SK-N-SH (cell line): ENCODE measurements around the gene SHANK2. TPM values are rescaled to one million over a fixed set of nuclear protein-coding genes. Genes with fewer than 3 reads are reported as not detected.

Source experiments
- CTCF ChIA-PET: fragments of 300-600, 350-600 bp; formaldehyde crosslinking; extraction: SDS; loops from one replicate; lab custom pipeline; 2021; lab: Yijun Ruan, JAX
- POLR2A ChIA-PET: fragments of 350-600 bp; sonication (Branson Sonifier 250); formaldehyde crosslinking; extraction: SDS; loops from one replicate; lab custom pipeline; 2020; ENCODE audit warnings: antibody characterized with exemption, inconsistent platforms; lab: Yijun Ruan, JAX
- DNase-seq: peaks from one replicate; pipeline ENCODE4 v3.0.0; 2012
- H2AFZ ChIP-seq: fragments of 200-600 bp; sonication (generic); 2 replicates; pipeline ENCODE4 v1.8.1; 2016; ENCODE audit warnings: antibody characterized with exemption, mild to moderate bottlenecking, low read depth
- H3F3A ChIP-seq: fragments of 200-600 bp; sonication (generic); replicated peaks from 2 replicates; pipeline ENCODE3; 2016; ENCODE audit warnings: antibody characterized with exemption, mild to moderate bottlenecking; ENCODE audit not compliant: insufficient read depth
- H3K27ac ChIP-seq, 2 experiments: fragments of 200-500 bp in 1 of 2; fragments of 200-600 bp in 1 of 2; sonication (Bioruptor generic) in 1 of 2; sonication (generic), shearing (Covaris generic) in 1 of 2; 2 replicates each; pipeline versions ENCODE4 v1.5.1 to v1.6.1; 2014 to 2016; ENCODE audit warnings: low read depth in 2 of 2, inconsistent platforms in 1 of 2, low read length in 1 of 2, mild to moderate bottlenecking in 1 of 2, mixed read lengths in 1 of 2
- H3K27me3 ChIP-seq: fragments of 200-600 bp; sonication (generic), shearing (Covaris generic); 2 replicates; pipeline ENCODE4 v1.6.1; 2016; ENCODE audit warnings: mixed run types; ENCODE audit not compliant: insufficient read depth
- H3K36me3 ChIP-seq, 2 experiments: fragments of 200-500 bp in 1 of 2; fragments of 200-600 bp in 1 of 2; sonication (Bioruptor generic) in 1 of 2; sonication (generic) in 1 of 2; replicated peaks in 1 of 2; 2 replicates each; pipeline versions ENCODE3 to v1.5.1; 2014 to 2016; ENCODE audit warnings: low read length in 1 of 2, mild to moderate bottlenecking in 1 of 2; ENCODE audit not compliant: insufficient read depth in 2 of 2, control insufficient read depth in 1 of 2
- H3K4me1 ChIP-seq, 2 experiments: fragments of 200-500 bp in 1 of 2; fragments of 200-600 bp in 1 of 2; sonication (Bioruptor generic) in 1 of 2; sonication (generic), shearing (Covaris generic) in 1 of 2; 2 replicates each; pipeline versions ENCODE4 v1.5.1 to v1.6.1; 2014 to 2016; ENCODE audit warnings: low read depth in 1 of 2, low read length in 1 of 2, mixed run types in 1 of 2; ENCODE audit not compliant: insufficient read depth in 2 of 2, control insufficient read depth in 1 of 2
- H3K4me2 ChIP-seq: fragments of 200-600 bp; sonication (generic), shearing (Covaris generic); 2 replicates; pipeline ENCODE4 v1.6.1; 2017; ENCODE audit warnings: mixed run types
- H3K4me3 ChIP-seq, 2 experiments: fragments of 200-500 bp in 1 of 2; fragments of 200-600 bp in 1 of 2; sonication (Bioruptor generic) in 1 of 2; sonication (generic), shearing (Covaris generic) in 1 of 2; 2 replicates each; pipeline versions ENCODE4 v1.5.1 to v1.8.1; 2014 to 2016; ENCODE audit warnings: low read depth in 2 of 2, inconsistent platforms in 1 of 2, low read length in 1 of 2, mild to moderate bottlenecking in 1 of 2, mixed read lengths in 1 of 2, moderate library complexity in 1 of 2
- H3K79me2 ChIP-seq: fragments of 200-600 bp; sonication (generic); 2 replicates; pipeline ENCODE4 v1.8.1; 2017; ENCODE audit warnings: mild to moderate bottlenecking; ENCODE audit not compliant: insufficient read depth
- H3K9ac ChIP-seq: fragments of 200-600 bp; sonication (generic); 2 replicates; pipeline ENCODE4 v1.6.1; 2017; ENCODE audit warnings: mixed run types
- H3K9me2 ChIP-seq: fragments of 200-600 bp; sonication (generic); 2 replicates; pipeline ENCODE4 v1.6.1; 2017; ENCODE audit warnings: mixed run types
- H3K9me3 ChIP-seq: fragments of 200-600 bp; sonication (generic); 2 replicates; pipeline ENCODE4 v1.6.1; 2017; ENCODE audit warnings: mixed run types, mild to moderate bottlenecking, moderate library complexity
- H4K20me1 ChIP-seq: fragments of 200-600 bp; sonication (generic); 2 replicates; pipeline ENCODE4 v1.6.1; 2017; ENCODE audit warnings: mild to moderate bottlenecking, mixed run types; ENCODE audit not compliant: insufficient read depth
- CHD2 ChIP-seq: fragments of 150-350 bp; IDR thresholded peaks from 2 replicates; pipeline ENCODE4 v1.6.1; 2018; ENCODE audit warnings: low read length; ENCODE audit not compliant: partially characterized antibody
- EP300 ChIP-seq, 2 experiments: IDR thresholded peaks; 2 replicates each; pipeline versions ENCODE4 v1.4.0 to v1.6.1; 2012; ENCODE audit warnings: borderline replicate concordance in 1 of 2, low read depth in 1 of 2, low read length in 1 of 2
- FOXM1 ChIP-seq: IDR thresholded peaks from 2 replicates; pipeline ENCODE4 v1.4.0; 2012; ENCODE audit warnings: low read depth, mild to moderate bottlenecking
- GABPA ChIP-seq: IDR thresholded peaks from 2 replicates; pipeline ENCODE4 v1.4.0; 2012; ENCODE audit warnings: low read depth, mild to moderate bottlenecking
- GATA2 ChIP-seq: sonication (generic); formaldehyde crosslinking; IDR thresholded peaks from 2 replicates; pipeline ENCODE4 v1.5.0; 2020; ENCODE audit warnings: mild to moderate bottlenecking, missing genetic modification reagents
- JUND ChIP-seq: IDR thresholded peaks from 2 replicates; pipeline ENCODE4 v1.4.0; 2012
- MAX ChIP-seq: IDR thresholded peaks from 2 replicates; pipeline ENCODE4 v1.4.0; 2012; ENCODE audit warnings: low read depth
- MEF2A ChIP-seq: IDR thresholded peaks from 2 replicates; pipeline ENCODE4 v1.4.0; 2012; ENCODE audit warnings: low read depth, borderline replicate concordance
- PBX3 ChIP-seq: IDR thresholded peaks from 2 replicates; pipeline ENCODE4; 2012
- POLR2AphosphoS5 ChIP-seq: IDR thresholded peaks from 2 replicates; pipeline ENCODE4 v1.6.1; 2012; ENCODE audit warnings: low read depth, low read length
- RAD21 ChIP-seq: IDR thresholded peaks from 2 replicates; pipeline ENCODE4 v1.6.1; 2012; ENCODE audit warnings: mild to moderate bottlenecking, low read length
- RCOR1 ChIP-seq: fragments of 150-350 bp; IDR thresholded peaks from 2 replicates; pipeline ENCODE4 v1.6.1; 2017; ENCODE audit warnings: antibody characterized with exemption, low read length
- RFX5 ChIP-seq: IDR thresholded peaks from 2 replicates; pipeline ENCODE4 v1.6.1; 2012; ENCODE audit warnings: mild to moderate bottlenecking, improper control_type of control experiment, low read length
- SIN3A ChIP-seq: IDR thresholded peaks from 2 replicates; pipeline ENCODE4 v1.6.1; 2012; ENCODE audit warnings: low read depth, mild to moderate bottlenecking, low read length, moderate library complexity, borderline replicate concordance
- SMC3 ChIP-seq: IDR thresholded peaks from 2 replicates; pipeline ENCODE4 v1.6.1; 2012; ENCODE audit warnings: low read depth, low read length, improper control_type of control experiment
- USF1 ChIP-seq: IDR thresholded peaks from 2 replicates; pipeline ENCODE4 v1.4.0; 2012; ENCODE audit warnings: low read depth, borderline replicate concordance
- USF2 ChIP-seq: fragments of 150-350 bp; IDR thresholded peaks from 2 replicates; pipeline ENCODE4 v1.6.1; 2017; ENCODE audit warnings: antibody characterized with exemption, low read length, low read depth, borderline replicate concordance
- YY1 ChIP-seq: IDR thresholded peaks from 2 replicates; pipeline ENCODE4 v1.4.0; 2012; ENCODE audit warnings: low read depth, mild to moderate bottlenecking
- ZBTB33 ChIP-seq: IDR thresholded peaks from 2 replicates; pipeline ENCODE4 v1.4.0; 2012; ENCODE audit warnings: low read depth, borderline replicate concordance
- WGBS: methylation state at CpG from one replicate; pipeline ENCODE4 v1.1.6; 2017; ENCODE audit warnings: low lambda C conversion rate; 5-methylcytosine and 5-hydroxymethylcytosine counted together
- polyA plus RNA-seq, 3 experiments: library from polyadenylated mRNA; depleted of rRNA; stranded (reverse); fragments of >200 nt; gene quantifications; 2 replicates each; pipeline ENCODE4 v1.2.3, GENCODE V29; 2012

Gene SHANK2
- polyA plus RNA-seq, 1 of the 3 experiments (the other 2 are of a cell fraction): under 0.01 TPM

GRCh38 chr11:71223081-71223405 lies 29.3 kb downstream of the SHANK2 start:
- Histone ChIP-seq H2AFZ (no peak overlapping the region), H3K4me2 (no peak overlapping the region), H3K9me2 (no peaks in the 10 kb centered on the region), H3K4me1 (no peaks in the 10 kb centered on the region), H4K20me1 (no peaks in the 10 kb centered on the region), H3F3A (no peaks in the 10 kb centered on the region), H3K36me3 (no peaks in the 10 kb centered on the region), H3K9me3 (peaks cover 6% of the 10 kb centered on the region; the same call in 1 of the 2 replicates), H3K4me3 (no peak overlapping the region), H3K27me3 (no peaks in the 10 kb centered on the region), H3K9ac (no peak overlapping the region), H3K79me2 (no peaks in the 10 kb centered on the region), H3K27ac (no peak overlapping the region)
- DNase-seq: no peak
- WGBS: 40% methylated on average over 5 of the region's 11 CpGs
- POLR2A ChIA-PET: no interaction called here
- CTCF ChIA-PET: no interaction called here
- no peak for TF ChIP-seq CHD2
- no peak for TF ChIP-seq POLR2AphosphoS5
- TF ChIP-seq MAX: no peak

- Histone ChIP-seq H3K79me2 (no peaks in the 10 kb centered on the region), H3K36me3 (no peaks in the 10 kb centered on the region), H3F3A (no peaks in the 10 kb centered on the region), H4K20me1 (no peaks in the 10 kb centered on the region), H3K27ac (no peak overlapping the region), H3K4me1 (no peaks in the 10 kb centered on the region), H3K27me3 (no peaks in the 10 kb centered on the region), H3K4me2 (no peak overlapping the region), H3K9me3 (peaks cover 5% of the 10 kb centered on the region; the same call in 1 of the 2 replicates), H3K4me3 (no peak overlapping the region), H3K9ac (no peak overlapping the region), H2AFZ (no peak overlapping the region), H3K9me2 (no peaks in the 10 kb centered on the region)
- 47% methylated on average over 12 of the region's 22 CpGs for WGBS
- POLR2A ChIA-PET: no interaction called here
- TF ChIP-seq MEF2A (no peak), SMC3 (no peak), EP300 (IDR thresholded peaks at IDR 0.05; ENCODE audit: borderline replicate concordance in 1 of 2, low read depth in 1 of 2, low read length in 1 of 2) (no peak), USF2 (no peak)
- DNase-seq: no peak
- CTCF ChIA-PET: no interaction called here
These were observed 29.9 kb downstream of the SHANK2 start for GRCh38 chr11:71222318-71223080.

GRCh38 chr11:71221821-71222220 lies 30.6 kb downstream of the SHANK2 start:
- ChIA-PET POLR2A (no interaction called here), CTCF (no interaction called here)
- H3K9ac ChIP-seq: no peak overlapping the region
- H3K4me3 ChIP-seq: no peak overlapping the region
- H3K79me2 ChIP-seq: no peaks in the 10 kb centered on the region
- no peaks in the 10 kb centered on the region for H3K36me3 ChIP-seq
- WGBS: 63% methylated on average over 8 of the region's 10 CpGs
- no peaks in the 10 kb centered on the region for H3K4me1 ChIP-seq
- H3K9me3 ChIP-seq: no peaks in the 10 kb centered on the region
- H3K27ac ChIP-seq: no peak overlapping the region
- no peak overlapping the region for H3K4me2 ChIP-seq
- no peak overlapping the region for H2AFZ ChIP-seq
- H4K20me1 ChIP-seq: no peaks in the 10 kb centered on the region
- no peaks in the 10 kb centered on the region for H3F3A ChIP-seq
- no peaks in the 10 kb centered on the region for H3K9me2 ChIP-seq
- DNase-seq: no peak
- H3K27me3 ChIP-seq: no peaks in the 10 kb centered on the region
- TF ChIP-seq ZBTB33: no peak
- no peak for TF ChIP-seq RAD21
- no peak for TF ChIP-seq JUND
- TF ChIP-seq RCOR1: no peak
- TF ChIP-seq GABPA: no peak
- no peak for TF ChIP-seq YY1
- no peak for TF ChIP-seq GATA2 (CRISPR knock-in tag)
- TF ChIP-seq USF1: no peak
- TF ChIP-seq RFX5: no peak
- TF ChIP-seq PBX3: no peak
- no peak for TF ChIP-seq FOXM1
- no peak for TF ChIP-seq SIN3A
- no peak for TF ChIP-seq MEF2A
